Measurements from ENCODE around the gene SLC44A5.

The SLC44A5 gene

DNA sequence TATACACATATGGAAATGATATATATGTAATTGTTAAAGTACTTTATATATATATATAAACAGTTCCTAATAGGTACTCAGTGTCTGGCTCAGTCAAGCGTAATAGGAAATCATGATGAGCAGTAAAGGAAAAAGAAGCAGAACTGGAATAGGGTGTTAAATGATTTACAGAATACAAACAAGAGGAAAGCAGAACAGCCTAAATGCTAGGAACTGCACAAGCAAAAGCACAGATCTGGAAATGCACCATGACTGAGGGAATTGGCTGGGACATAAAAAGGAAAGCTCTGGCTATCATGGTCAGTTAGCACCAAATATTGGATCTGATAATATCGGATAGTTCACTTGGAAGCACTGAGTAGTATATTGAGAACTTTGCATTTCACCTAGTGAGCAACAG is 51.8 kb downstream of the SLC44A5 start:
- TF ChIP-seq ZNF274 (IDR thresholded peaks at IDR 0.05; ENCODE audit: low read depth, low read length): no peak
- H3K4me3 ChIP-seq (ENCODE audit: low read length): no peak overlapping the region

DNA sequence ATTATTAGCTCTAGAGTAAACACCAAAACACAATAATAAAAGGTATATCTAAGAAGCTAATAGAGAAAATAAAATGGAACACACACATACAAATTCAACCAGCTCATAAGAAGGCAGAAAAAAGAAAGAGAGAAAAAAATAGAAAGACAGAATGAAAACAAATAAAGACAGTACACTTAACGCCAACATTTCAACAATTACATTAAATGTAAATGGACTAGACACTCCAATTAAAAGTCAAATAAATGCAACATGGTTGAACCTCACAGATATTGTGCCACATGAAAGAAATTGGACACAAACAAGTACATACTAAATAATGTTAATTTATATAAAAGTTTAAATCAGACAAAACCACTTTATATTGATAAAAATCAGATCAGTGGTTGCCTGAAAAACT is 56.0 kb downstream of the SLC44A5 start:
- no peak overlapping the region for H3K4me3 ChIP-seq (ENCODE audit: low read length)
- TF ChIP-seq ZNF274 (IDR thresholded peaks at IDR 0.05; ENCODE audit: low read depth, low read length): no peak

DNA sequence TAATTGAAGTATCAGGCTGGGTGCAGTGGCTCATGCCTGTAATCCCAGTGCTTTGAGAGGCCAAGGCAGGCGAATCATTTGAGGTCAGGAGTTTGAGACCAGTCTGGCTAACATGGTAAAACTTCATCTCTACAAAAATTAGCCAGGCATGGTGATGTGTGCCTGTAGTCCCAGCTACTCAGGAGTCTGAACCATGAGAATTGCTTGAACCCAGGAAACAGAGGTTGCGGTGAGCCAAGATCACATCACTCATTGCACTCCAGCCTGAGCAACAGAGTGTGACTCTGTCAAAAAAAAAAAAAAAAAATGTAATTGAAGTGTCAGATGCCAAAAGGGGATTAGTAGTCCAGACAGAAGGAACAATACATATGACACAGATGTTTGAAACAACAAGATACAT is 56.7 kb downstream of the SLC44A5 start:
- H3K4me3 ChIP-seq (ENCODE audit: low read length): no peak overlapping the region
- TF ChIP-seq ZNF274 (IDR thresholded peaks at IDR 0.05; ENCODE audit: low read depth, low read length): no peak

DNA sequence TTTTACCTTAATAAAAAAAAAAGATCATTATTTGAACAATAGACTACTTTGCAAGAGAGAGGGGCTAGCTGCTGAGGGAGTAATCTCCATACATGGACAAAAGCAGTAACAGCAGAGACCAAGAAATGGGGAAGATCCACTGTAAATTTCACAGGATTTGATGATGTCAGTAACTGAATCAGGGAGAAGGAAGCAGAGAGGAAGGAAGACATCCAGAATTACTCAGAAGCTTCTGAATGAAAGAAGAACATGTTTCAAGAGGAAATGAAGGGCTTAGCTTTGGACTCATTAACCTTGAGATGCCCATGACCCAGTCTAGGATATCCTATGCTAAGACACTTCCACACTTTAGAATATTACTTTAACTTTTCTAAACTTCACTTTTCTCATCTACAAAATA is 60.4 kb downstream of the SLC44A5 start:
- H3K4me3 ChIP-seq (ENCODE audit: low read length): no peak overlapping the region
- no peak for TF ChIP-seq ZNF274 (IDR thresholded peaks at IDR 0.05; ENCODE audit: low read depth, low read length)

DNA sequence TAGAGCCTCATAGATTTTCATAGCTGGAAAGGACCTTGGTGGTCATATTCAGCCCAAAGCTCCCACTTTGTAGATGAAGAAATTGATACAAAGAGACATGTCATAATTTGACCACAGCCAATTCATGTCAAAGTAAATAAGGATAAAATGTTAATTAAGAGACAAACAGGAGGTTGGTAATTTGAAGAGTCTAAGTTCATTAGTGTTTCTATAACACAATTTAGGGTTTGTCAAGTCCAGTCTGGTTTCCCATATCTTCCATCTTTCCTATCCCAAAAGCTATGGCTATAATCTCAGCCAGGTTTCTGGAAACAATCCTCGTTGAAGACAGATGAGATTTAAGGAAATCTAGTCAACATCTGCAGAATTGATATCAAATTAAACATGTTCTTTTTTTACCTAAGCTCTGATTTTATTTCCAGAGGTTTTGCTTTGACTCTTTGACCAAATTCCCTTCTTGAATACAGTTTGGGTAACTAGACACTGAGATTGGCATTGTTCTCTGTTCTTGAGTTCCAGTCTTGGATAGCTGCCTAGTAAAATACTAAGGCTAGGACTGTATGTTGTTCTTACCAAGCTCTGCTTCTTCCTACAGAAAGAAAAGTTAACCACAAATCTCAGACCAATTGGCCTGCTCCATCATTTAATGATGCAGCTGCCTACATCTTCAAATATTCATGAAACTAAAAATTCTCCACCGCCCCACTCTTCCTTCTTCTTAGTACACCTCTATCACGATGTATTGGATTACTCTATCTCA is 62.0 kb downstream of the SLC44A5 start:
- no peak for TF ChIP-seq ZNF274 (IDR thresholded peaks at IDR 0.05; ENCODE audit: low read depth, low read length)
- H3K4me3 ChIP-seq (ENCODE audit: low read length): no peak overlapping the region

- no peak for TF ChIP-seq ZNF274 (IDR thresholded peaks at IDR 0.05; ENCODE audit: low read depth, low read length)
- H3K4me3 ChIP-seq (ENCODE audit: low read length): no peak overlapping the region
Observed at GRCh38 chr1:75543705-75544104, 67.2 kb downstream of the SLC44A5 start.

DNA sequence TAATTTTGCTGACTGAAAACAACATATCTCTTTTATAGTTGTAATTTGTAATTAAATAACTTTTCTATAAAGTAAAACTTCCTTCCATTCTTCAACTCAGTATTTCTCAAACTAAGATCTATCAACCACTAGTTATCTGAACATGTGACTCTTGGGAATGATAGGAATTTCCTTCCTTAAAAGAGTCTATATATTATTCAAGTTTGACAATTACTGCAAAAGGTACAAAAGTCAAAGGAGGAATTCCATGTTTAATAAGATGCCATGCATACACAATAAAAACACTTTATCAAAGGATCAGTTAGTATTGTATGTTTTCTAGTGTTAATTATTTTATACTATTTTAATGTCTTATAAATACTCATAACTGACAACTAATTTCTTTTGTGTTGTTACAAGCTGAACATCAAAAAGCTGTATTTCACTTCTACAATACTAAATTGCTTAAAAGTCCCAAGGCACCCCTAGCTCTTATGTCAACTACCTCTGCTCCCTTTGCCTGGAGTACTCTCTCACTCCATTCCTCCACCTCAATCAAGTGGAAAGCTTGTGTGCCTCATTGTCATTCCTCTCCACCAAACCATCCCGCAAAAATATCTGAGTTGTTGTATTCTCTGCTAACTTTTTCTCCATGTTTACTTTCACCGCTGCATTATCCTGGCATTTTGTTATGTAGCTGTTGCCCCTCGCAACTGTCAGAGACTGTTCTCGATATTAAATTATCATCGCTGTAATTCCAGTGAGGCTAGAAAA is 67.9 kb downstream of the SLC44A5 start:
- H3K4me3 ChIP-seq (ENCODE audit: low read length): no peak overlapping the region
- no peak for TF ChIP-seq ZNF274 (IDR thresholded peaks at IDR 0.05; ENCODE audit: low read depth, low read length)

DNA sequence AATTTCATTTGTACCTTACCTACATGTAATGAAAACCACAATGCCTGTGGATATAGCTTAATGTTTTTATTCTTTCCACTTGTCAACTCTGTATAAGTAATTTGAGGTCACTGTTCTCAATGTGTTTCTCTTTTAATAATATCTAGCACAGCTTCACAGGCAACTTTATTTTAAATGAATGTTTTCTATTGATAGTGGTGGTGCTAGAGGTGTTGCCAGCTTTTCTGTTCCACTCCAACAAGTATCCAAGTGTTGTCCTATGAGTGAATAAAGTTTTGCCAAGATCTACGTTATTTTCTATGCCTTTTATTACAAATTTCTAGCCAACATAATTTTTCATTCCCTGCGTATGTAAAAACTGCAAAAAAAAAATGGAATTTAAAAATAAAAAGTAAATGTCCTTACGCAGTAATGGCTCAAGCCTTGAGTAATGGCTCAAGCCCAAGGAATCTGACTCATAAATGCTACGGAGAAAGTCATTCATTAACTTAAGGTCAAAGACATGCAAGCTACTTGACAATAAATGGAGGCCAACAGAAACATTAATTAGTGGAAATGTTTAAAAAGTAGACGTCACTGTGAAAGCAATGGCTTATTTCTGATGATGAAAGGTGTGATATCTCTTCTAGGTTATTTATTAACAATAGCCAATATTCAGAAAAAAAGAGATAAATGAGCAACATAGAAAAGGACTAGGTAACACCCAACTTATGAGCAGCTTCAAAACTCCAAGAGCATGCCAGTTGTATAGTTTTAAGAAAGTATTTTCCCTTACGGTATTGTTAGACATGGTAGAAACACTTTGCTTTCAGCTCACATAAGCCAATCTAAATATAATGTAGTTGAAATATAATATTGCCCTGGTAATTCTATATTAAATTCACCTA is 71.4 kb downstream of the SLC44A5 start:
- H3K4me3 ChIP-seq (ENCODE audit: low read length): no peak overlapping the region
- no peak for TF ChIP-seq ZNF274 (IDR thresholded peaks at IDR 0.05; ENCODE audit: low read depth, low read length)

- no peak for TF ChIP-seq ZNF274 (IDR thresholded peaks at IDR 0.05; ENCODE audit: low read depth, low read length)
- no peak overlapping the region for H3K4me3 ChIP-seq (ENCODE audit: low read length)
Observed at GRCh38 chr1:75533085-75533484, 77.8 kb downstream of the SLC44A5 start.

- no peak overlapping the region for H3K4me3 ChIP-seq (ENCODE audit: low read length)
- no peak for TF ChIP-seq ZNF274 (IDR thresholded peaks at IDR 0.05; ENCODE audit: low read depth, low read length)
Observed at GRCh38 chr1:75531570-75531969, 79.3 kb downstream of the SLC44A5 start.

DNA sequence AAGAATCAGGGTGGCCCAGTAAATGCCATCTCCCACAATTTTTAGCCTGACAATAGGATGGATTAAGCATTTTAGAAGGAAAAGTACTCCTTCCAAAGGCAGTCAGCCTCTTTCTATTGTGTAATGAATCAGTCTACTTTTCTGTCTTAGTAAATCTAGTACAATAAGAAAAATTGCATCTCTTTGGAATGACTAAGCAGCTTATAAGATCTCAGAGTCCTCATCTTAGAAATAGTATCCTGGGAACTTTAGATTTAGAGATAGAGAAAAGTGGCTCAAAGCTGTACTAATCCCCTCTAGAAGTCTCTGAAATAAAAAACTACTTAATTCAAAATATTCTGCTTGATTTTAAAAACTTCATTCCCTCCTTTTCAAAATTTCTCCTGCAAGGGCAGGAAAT is 81.4 kb downstream of the SLC44A5 start:
- no peak overlapping the region for H3K4me3 ChIP-seq (ENCODE audit: low read length)
- TF ChIP-seq ZNF274 (IDR thresholded peaks at IDR 0.05; ENCODE audit: low read depth, low read length): no peak

DNA sequence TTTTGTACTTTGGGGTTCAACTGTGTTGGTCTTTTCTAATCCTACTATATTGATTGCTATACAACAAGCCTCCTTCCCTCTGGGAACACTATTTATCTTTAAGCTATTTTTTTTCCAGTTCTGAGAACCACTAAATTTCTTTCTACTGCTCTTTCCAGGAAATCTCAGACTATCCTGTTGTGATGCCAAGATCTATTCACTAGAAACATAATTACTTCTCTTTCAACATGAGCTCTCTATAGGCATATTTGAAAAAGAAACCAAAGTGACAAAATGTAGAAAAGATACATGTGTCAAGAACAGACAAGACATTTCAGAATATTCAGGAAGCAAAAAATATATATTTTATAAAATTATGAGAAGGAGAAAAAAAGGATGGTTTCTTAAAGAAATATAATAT is 82.9 kb downstream of the SLC44A5 start:
- no peak for TF ChIP-seq ZNF274 (IDR thresholded peaks at IDR 0.05; ENCODE audit: low read depth, low read length)
- H3K4me3 ChIP-seq (ENCODE audit: low read length): no peak overlapping the region

DNA sequence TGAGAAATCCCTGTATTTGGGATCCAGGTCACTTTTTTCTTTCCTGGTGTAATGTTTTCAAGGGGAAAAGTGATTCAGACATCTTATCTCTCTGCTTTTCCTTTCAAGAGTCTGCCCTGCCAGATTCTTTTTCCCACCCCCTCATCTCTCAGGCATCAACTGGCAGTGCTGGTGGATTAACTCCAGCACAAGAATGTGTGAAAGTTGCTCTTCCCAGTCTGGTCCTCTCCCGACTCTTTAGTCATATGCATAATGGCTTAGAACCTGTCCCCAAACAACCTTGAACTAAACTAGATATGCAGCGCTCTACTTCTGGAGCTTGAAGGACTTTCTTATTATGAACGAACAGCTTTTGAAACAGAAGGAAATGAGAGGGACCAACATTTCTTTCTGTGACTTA is 88.5 kb downstream of the SLC44A5 start:
- H3K4me3 ChIP-seq (ENCODE audit: low read length): no peak overlapping the region
- no peak for TF ChIP-seq ZNF274 (IDR thresholded peaks at IDR 0.05; ENCODE audit: low read depth, low read length)

DNA sequence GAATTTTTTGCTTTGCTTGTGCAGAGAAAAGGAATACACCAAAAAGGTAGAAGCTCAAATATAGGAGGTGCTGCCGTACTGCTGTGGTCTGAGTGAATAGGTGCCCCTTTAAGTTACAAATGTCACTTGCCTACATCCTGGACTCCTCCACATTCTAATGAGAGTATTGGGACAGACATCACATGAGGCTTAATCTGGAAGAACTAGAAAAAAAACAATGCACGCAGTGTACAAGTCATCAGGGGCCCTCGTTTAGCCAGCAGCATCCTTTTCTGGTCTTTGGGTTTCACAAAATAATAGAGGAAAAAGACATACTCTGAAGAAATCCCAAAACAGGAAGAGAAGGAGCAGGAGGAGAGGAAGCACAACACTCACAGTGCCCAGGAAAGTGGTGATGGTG is 89.3 kb downstream of the SLC44A5 start:
- no peak overlapping the region for H3K4me3 ChIP-seq (ENCODE audit: low read length)
- TF ChIP-seq ZNF274 (IDR thresholded peaks at IDR 0.05; ENCODE audit: low read depth, low read length): no peak

Data from GM08714 (cell line).